Stimulated activated CD4-positive, alpha-beta T cell treated with anti-CD3 and anti-CD28 coated beads, Interleukin-4, amount 100 ng/mL, for 48 hours (primary cell): Measurements from ENCODE around the gene NUP35.
"Not testable (repeated sequence)": the region's sequence is repeated elsewhere in the genome, so short reads cannot be mapped to it uniquely, and the experiment has no call there.

Experiments used
- DNase-seq, 2 donors: peaks; one replicate each; pipeline ENCODE4 v3.0.0-alpha.2; 2020; ENCODE audit warnings: low read depth in 2 of 2

NUP35 gene

DNA sequence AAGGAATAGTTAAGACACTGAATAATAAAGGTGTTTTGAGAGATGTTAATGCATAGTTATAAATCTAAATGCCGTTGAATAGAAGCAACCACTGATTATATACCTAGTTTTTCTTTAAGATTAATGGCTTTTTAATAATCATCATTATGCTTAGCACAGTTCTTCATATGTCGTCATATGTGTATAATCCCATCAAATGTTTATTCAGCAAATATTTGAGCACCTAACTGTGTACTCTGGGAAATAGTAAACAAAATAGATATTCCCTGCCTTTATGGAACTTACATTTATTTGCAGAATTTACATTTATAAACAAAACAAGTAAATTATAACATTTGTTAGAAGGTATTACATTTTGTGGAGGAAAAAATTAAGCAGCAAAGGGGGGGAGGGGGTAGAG is 9.8 kb downstream of the NUP35 start:
- DNase-seq: no peak

GRCh38 chr2:183148955-183149354 is 24.7 kb downstream of the NUP35 start:
- no peak for DNase-seq

- DNase-seq: no peak
Observed at GRCh38 chr2:183149489-183149888, 25.2 kb downstream of the NUP35 start.

GRCh38 chr2:183152280-183152679 is 28.0 kb downstream of the NUP35 start:
- DNase-seq: not testable (repeated sequence)

DNA sequence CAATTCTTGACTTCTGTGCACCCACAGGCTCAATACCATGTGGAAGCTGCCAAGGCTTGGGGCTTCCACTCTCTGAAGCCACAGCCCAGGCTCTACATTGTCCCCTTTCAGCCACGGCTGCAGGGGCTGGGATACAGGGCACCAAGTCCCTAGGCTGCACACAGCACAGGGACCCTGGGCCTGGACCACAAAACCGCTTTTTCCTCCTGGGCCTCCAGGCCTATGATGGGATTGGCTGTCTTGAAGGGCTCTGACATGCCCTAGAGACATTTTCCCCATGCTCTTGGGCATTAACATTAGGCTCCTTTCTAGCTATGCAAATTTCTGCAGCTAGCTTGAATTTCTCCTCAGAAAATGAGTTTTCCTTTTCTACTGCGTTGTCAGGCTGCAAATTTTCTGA is 29.7 kb downstream of the NUP35 start:
- no peak for DNase-seq

DNA sequence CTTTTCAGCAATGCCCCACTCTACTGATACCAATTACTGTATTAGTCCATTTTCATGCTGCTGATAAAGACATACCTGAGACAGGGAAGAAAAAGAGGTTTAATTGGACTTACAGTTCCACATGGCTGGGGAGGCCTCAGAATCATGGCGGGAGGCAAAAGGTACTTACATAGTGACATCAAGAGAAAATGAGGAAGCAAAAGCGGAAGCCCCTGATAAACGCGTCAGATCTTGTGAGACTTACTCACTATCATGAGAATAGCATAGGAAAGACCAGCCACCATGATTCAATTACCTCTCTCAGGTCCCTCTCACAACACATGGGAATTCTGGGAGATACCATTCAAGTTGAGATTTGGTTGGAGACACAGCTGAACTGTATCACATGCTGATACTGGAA is 30.5 kb downstream of the NUP35 start:
- DNase-seq: not testable (repeated sequence)

- DNase-seq: no peak
Observed at GRCh38 chr2:183157131-183157530, 32.9 kb downstream of the NUP35 start.

- no peak for DNase-seq
Observed at GRCh38 chr2:183162362-183162761, 38.1 kb downstream of the NUP35 start.

DNA sequence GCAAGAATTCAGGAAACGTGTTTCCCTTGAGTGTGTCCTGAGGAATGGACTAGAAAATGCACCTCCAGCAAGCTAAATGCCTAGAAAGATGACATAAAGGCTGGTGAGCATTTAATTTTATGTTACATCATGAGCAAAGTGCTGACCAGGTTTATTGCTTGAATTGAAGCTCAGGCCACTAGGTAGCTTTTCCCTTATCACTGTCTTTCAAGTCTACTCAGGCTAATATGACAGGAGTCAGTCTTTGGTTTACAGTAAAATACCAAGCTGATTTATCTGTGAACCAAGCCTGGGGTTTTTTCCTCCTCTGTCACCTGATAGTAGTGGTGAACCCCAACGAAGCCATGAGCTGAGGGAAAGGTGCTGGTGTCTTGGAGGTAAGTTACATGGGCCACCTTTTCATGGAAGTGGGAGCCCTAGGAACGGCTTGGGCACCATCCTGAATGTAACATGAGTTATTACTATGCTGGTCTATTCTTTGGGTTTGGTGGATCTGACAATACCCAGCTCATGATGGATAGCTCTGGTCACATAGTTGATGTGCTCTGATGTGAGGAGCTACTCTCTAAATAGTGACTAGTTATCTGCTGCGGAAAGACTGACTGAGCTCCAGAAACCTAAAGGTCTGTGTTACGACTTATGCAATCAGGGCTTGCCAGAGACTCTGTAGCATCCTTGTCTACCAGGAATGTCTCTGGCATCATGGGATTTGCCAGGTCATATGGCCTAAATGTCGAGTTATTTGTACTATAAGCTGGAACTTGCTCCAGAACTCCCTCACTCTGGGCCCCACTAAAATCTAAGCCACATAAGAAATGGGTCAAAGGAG is 39.8 kb downstream of the NUP35 start:
- no peak for DNase-seq

DNA sequence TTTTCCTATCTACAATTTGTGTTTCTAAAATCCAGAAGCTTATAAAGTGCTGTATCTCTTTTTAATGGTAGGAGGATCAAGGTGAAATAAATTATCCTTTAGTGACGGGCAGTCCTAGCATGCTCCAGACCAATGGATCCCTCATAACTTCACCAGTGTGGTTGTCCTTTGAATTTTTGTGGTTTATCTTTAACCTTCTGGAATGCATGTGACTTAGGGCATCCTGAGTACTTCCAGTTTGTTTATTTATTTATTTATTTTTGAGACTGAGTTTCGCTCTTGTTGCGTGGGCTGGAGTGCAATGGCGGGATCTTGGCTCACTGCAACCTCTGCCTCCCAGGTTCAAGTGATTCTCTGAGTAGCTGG is 40.4 kb downstream of the NUP35 start:
- DNase-seq: no peak

DNA sequence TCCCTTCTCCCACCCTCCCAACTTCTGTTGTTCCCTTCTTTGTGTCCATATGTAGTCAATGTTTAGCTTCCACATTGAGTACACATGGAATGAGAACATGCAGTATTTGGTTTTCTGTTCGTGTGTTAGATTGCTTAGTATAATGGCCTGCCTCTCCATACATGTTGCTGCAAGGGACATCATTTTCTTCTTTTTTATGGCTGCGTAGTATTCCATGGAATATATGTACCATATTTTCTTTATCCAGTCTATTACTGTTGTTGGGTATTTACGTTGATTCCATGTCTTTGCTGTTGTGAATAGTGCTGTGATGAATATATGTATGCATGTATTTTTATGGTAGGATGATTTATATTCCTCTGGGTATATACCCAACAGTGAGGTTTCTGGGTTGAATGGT is 42.0 kb downstream of the NUP35 start:
- DNase-seq: no peak

GRCh38 chr2:183166976-183167375 is 42.7 kb downstream of the NUP35 start:
- DNase-seq: not testable (repeated sequence)

GRCh38 chr2:183172220-183172887 is 48.1 kb downstream of the NUP35 start:
- no peak for DNase-seq

DNA sequence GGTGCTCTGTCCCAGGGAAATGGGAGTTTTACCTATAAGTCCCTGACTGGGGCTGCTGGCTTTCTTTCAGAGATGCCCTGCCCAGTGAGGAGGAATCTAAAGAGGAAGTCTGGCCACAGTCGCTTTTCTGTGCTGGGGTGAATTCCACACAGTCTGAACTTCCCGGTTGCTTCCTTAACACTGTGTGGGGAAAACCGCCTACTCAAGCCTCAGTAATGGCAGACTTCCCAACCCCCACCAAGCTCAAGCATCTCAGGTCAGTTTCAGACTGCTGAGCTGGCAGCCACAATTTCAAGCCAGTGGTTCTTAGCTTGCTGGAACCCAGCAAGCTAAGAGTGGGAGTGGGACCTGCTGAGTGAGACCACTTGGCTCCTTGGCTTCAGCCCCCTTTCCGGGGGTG is 54.9 kb downstream of the NUP35 start:
- DNase-seq: no peak

DNA sequence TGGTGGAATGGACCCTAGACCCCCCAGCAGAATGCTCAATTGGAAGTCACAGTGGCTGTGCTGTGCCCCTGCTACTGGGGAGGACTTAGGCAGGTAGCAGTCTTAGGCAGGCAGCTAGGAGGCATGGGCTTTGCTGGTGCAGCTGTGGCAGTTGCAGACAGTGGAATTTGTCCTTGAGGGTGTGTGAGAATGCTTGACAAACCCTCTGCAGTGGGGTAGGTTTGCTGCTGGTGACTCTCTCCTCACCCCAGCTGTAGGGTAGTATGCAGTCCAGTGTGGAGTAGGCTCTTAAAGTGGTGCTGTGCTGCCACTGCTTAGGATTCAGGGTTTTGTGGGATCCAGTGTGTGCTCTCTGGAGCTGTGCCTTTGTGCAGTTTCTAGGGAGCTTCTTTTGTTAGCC is 61.3 kb downstream of the NUP35 start:
- no peak for DNase-seq

GRCh38 chr2:183186296-183186695 is 62.1 kb downstream of the NUP35 start:
- DNase-seq: no peak

- DNase-seq: no peak
Observed at GRCh38 chr2:183186766-183187165, 62.5 kb downstream of the NUP35 start.

GRCh38 chr2:183192343-183192742 is 68.1 kb downstream of the NUP35 start:
- DNase-seq: no peak

DNA sequence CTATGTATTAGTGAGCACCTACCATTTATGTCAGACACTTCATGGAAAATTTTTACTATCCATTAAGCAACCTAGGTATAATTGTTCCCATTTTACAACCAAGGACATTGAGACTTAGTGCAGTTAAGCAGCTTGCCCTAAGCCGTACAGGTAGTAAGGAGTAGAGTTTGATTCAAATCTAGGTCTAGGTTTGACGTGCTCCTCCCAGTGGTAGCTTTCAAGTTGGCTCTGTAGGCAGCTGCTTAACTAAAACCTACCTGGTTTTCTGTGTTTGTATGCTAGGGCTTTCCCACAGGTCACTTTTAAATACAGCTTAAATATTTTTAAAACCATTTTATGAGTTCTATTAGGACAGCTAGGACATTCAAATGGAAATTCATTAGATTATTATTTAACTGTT is 69.7 kb downstream of the NUP35 start:
- no peak for DNase-seq

DNA sequence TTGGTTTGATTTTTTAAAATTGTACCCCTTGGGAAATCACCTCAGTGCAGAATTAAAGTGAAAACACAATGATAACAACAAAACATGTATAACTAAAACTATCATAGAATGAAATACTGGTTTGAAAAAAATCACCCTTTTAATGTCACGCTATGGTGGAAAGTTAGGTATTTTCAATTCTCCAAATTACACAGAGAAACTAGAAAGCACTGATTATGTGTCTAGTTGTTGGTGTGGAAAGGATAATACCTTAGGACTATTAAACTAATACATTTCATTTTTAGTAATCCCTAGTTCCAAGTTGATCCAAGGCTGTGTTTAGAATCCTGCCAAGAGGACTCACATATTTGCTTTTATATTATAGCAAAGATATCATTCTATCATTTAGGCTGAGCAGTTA is 71.2 kb downstream of the NUP35 start:
- DNase-seq: no peak

GRCh38 chr2:183195998-183196409 is 71.8 kb downstream of the NUP35 start:
- no peak for DNase-seq

DNA sequence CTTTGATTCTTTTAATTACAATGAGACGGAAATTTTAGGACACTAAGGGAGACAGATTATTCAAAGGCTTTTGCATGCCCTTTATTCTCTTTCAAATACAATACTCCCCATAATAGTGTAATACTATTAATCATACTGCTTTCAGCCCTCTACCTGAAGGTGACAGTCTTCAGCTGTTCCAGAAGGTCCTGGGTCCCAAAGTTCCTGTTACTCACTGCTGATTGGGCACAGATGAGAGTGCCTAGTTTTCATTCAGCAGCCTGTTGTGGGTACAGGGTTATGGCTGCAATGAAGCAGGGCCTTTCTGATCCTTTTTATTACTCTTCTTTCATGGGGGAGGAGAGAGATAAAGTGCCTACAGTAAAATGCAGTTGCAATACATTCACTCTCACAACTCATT is 80.2 kb downstream of the NUP35 start:
- no peak for DNase-seq

GRCh38 chr2:183207110-183207509 is 82.9 kb downstream of the NUP35 start:
- DNase-seq: no peak
